DOHH2 (cell line): ENCODE results near the gene APOC3.

ENCODE experiments used
- H3F3A ChIP-seq: fragments of 200-600 bp; sonication (generic), shearing (Covaris generic); 2 replicates; pipeline ENCODE4 v1.6.0; 2016; ENCODE audit warnings: antibody characterized with exemption, mild to moderate bottlenecking; ENCODE audit not compliant: control insufficient read depth, insufficient read depth
- H3K27ac ChIP-seq: fragments of 200-600 bp; sonication (generic); 2 replicates; pipeline ENCODE4 v1.5.1; 2014; ENCODE audit warnings: low read depth, mild to moderate bottlenecking, low read length, moderate library complexity
- H3K27me3 ChIP-seq: fragments of 200-600 bp; sonication (generic); 2 replicates; pipeline ENCODE4 v1.6.1; 2014; ENCODE audit warnings: mild to moderate bottlenecking, low read length, mixed read lengths; ENCODE audit not compliant: control insufficient read depth
- H3K36me3 ChIP-seq: fragments of 200-600 bp; sonication (generic); 2 replicates; pipeline ENCODE4 v1.6.1; 2014; ENCODE audit warnings: mild to moderate bottlenecking, low read length, moderate library complexity, mixed read lengths; ENCODE audit not compliant: control insufficient read depth
- H3K4me1 ChIP-seq: fragments of 200-600 bp; sonication (generic); 2 replicates; pipeline ENCODE4 v1.6.1; 2014; ENCODE audit warnings: mild to moderate bottlenecking, low read length, mixed read lengths; ENCODE audit not compliant: control insufficient read depth
- H3K4me2 ChIP-seq: fragments of 200-600 bp; sonication (generic); 2 replicates; pipeline ENCODE4 v1.6.0; 2014; ENCODE audit warnings: mild to moderate bottlenecking, low read length, moderate library complexity
- H3K4me3 ChIP-seq: fragments of 200-600 bp; sonication (generic); 2 replicates; pipeline ENCODE4 v1.5.1; 2014; ENCODE audit warnings: mild to moderate bottlenecking, low read length, mixed read lengths
- H3K79me2 ChIP-seq: fragments of 200-600 bp; sonication (generic); 2 replicates; pipeline ENCODE4 v1.6.1; 2014; ENCODE audit warnings: mild to moderate bottlenecking, low read length, mixed read lengths; ENCODE audit not compliant: control insufficient read depth
- H3K9me2 ChIP-seq: fragments of 200-600 bp; sonication (generic); replicated peaks from 2 replicates; pipeline ENCODE4 v1.6.1; 2014; ENCODE audit warnings: mild to moderate bottlenecking, low read length, mixed read lengths; ENCODE audit not compliant: control insufficient read depth
- H3K9me3 ChIP-seq: fragments of 200-600 bp; sonication (generic); 2 replicates; pipeline ENCODE4 v1.6.1; 2014; ENCODE audit warnings: antibody characterized with exemption, low read length, mixed read lengths; ENCODE audit not compliant: control insufficient read depth, insufficient read depth
- H4K20me1 ChIP-seq: fragments of 200-600 bp; sonication (generic); 2 replicates; pipeline ENCODE4 v1.6.0; 2014; ENCODE audit warnings: low read depth, mild to moderate bottlenecking, antibody characterized with exemption, low read length, moderate library complexity; ENCODE audit not compliant: control insufficient read depth, insufficient read depth
- CTCF ChIP-seq: fragments of 200-600 bp; sonication (generic); IDR thresholded peaks from one replicate; pipeline ENCODE4 v1.5.1; 2014; ENCODE audit warnings: antibody characterized with exemption, mild to moderate bottlenecking, low read depth, low read length; ENCODE audit not compliant: poor library complexity, severe bottlenecking
- EZH2phosphoT487 ChIP-seq: fragments of 200-600 bp; sonication (generic); IDR thresholded peaks from 2 replicates; pipeline ENCODE4 v1.6.1; 2017; ENCODE audit warnings: borderline replicate concordance, mild to moderate bottlenecking, antibody characterized with exemption, low read length, moderate library complexity, mixed read lengths

The APOC3 gene

GRCh38 chr11:116882386-116882785 is 52.7 kb downstream of the APOC3 start:
- H3K79me2 ChIP-seq, result no peaks in the 10 kb centered on the region
- no peaks in the 10 kb centered on the region for H3K27me3 ChIP-seq
- H3K27ac ChIP-seq, result no peak overlapping the region
- H3K4me1 ChIP-seq, result peaks cover 4% of the 10 kb centered on the region
- no peaks in the 10 kb centered on the region; the same call in 1 of the 2 replicates for H3F3A ChIP-seq
- H3K9me3 ChIP-seq, result no peaks in the 10 kb centered on the region
- no peaks in the 10 kb centered on the region for H3K9me2 ChIP-seq
- TF ChIP-seq CTCF (no peak), EZH2phosphoT487 (no peak)
- H3K4me2 ChIP-seq, result no peak overlapping the region
- no peaks in the 10 kb centered on the region for H3K36me3 ChIP-seq
- H4K20me1 ChIP-seq, result no peaks in the 10 kb centered on the region; the same call in 1 of the 2 replicates
- no peak overlapping the region for H3K4me3 ChIP-seq
